ENCODE measurements around the gene ITGBL1. TPM values are rescaled to one million over a fixed set of nuclear protein-coding genes. Genes with fewer than 3 reads are reported as not detected.

ITGBL1 gene
- total and polyA plus RNA-seq, 2 of the 8 experiments (the other 6 are each of a cell fraction or from before 2014, with no cell fraction given): not detected

- TF ChIP-seq USF2 (IDR thresholded peaks at IDR 0.05; ENCODE audit: low read length): no peak
- no peak for TF ChIP-seq BACH1 (IDR thresholded peaks at IDR 0.05; ENCODE audit: low read length)
Measured at GRCh38 chr13:101454767-101455166, 2.3 kb downstream of the ITGBL1 start (continued).
